ENCODE results near the gene CREB5. TPM values are rescaled to one million over a fixed set of nuclear protein-coding genes. Genes with fewer than 3 reads are reported as not detected.

The CREB5 gene
- total RNA-seq, 2 experiments from 2014 or later = 1.2 to 1.5 TPM

DNA sequence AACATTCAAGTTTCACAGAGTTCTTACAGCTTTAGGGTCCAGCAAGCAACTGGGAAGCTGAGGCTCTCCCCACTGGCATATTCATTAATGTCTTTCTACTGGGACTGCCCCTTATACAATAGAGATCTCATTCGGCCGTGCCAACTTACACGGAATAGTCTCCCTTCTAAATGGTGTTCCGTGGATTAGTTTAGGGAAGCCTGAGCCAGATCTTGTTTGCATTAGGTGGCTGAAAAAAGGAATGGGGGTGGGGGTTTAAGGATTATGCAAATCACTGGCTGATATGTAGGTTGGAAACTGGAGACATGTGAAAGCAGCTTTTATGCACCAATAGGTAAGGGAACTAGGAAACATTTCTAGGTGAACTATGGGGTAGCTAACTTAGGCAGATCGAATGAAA lies 327.5 kb downstream of the CREB5 start:
- intact Hi-C loops (cut with micrococcal nuclease) = no loop called here
- Mint-ChIP-seq H3K9me3 (no peaks in the 10 kb centered on the region), H3K27ac (no peak overlapping the region), H3K27me3 (no peaks in the 10 kb centered on the region), H3K4me1 (ENCODE audit: low read depth) (no peaks in the 10 kb centered on the region), H3K4me3 (no peak overlapping the region), H3K36me3 (ENCODE audit: low read depth) (no peaks in the 10 kb centered on the region)
- ATAC-seq (no peak), DNase-seq (no peak)
- TF ChIP-seq, protein P1, sequence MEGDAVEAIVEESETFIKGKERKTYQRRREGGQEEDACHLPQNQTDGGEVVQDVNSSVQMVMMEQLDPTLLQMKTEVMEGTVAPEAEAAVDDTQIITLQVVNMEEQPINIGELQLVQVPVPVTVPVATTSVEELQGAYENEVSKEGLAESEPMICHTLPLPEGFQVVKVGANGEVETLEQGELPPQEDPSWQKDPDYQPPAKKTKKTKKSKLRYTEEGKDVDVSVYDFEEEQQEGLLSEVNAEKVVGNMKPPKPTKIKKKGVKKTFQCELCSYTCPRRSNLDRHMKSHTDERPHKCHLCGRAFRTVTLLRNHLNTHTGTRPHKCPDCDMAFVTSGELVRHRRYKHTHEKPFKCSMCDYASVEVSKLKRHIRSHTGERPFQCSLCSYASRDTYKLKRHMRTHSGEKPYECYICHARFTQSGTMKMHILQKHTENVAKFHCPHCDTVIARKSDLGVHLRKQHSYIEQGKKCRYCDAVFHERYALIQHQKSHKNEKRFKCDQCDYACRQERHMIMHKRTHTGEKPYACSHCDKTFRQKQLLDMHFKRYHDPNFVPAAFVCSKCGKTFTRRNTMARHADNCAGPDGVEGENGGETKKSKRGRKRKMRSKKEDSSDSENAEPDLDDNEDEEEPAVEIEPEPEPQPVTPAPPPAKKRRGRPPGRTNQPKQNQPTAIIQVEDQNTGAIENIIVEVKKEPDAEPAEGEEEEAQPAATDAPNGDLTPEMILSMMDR (IDR thresholded peaks at IDR 0.05) = no peak
- CTCF ChIA-PET = no interaction called here
- POLR2A ChIA-PET = interaction anchor here (1.1 kb wide), 1 partner anchor 10 kb away, joined by 3 read pairs; no protein-coding TSS in a partner anchor

DNA sequence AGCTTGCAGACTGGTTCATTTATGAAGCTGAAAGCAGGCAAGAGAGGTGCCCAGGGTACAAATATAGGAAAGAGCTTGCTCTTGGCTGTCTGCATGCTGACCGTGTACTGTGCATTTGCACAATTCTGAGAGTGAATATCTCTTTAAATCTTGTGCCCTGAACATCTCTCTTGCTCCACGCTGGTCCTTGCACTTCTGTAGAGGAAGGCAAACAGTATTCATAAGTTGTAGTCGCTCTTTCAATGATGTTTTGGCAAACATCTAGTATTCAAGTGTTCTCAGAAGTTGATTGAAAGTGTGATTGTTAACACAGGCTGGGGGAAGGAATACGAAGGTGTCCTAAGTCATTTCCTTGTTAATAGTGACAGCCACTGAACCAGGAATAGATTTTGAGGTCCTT lies 332.6 kb downstream of the CREB5 start:
- DNase-seq = no peak
- Mint-ChIP-seq H3K36me3 (ENCODE audit: low read depth) (no peaks in the 10 kb centered on the region), H3K27me3 (no peaks in the 10 kb centered on the region), H3K4me3 (no peak overlapping the region), H3K4me1 (ENCODE audit: low read depth) (no peaks in the 10 kb centered on the region), H3K9me3 (no peaks in the 10 kb centered on the region), H3K27ac (no peak overlapping the region)
- TF ChIP-seq, protein P1 (IDR thresholded peaks at IDR 0.05) = no peak
- ChIA-PET POLR2A (no interaction called here), CTCF (no interaction called here)
- intact Hi-C loops (cut with micrococcal nuclease) = no loop called here
- no peak for ATAC-seq

DNA sequence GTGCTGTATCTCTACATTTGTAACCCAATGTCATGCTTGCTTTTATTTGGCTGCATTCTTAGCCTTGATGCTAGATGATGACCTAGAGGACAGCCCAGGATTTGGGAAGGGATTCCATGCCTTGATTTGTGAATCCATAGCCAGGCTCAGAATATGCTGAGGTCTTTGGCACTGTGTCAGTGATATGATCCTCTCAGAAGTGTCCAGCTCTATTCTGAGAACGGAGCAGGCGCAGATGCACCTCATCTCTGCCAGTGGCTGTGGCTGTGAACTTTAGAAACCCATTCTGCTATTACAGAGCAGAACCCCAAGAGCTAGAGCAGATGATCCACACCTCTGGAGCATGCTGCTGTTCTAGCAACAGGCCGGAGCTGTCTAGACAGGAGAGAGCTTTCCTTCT lies 333.0 kb downstream of the CREB5 start:
- no peaks in the 10 kb centered on the region for H3K4me1 Mint-ChIP-seq (ENCODE audit: low read depth)
- no peak overlapping the region for H3K27ac Mint-ChIP-seq
- intact Hi-C loops (cut with micrococcal nuclease) = no loop called here
- TF ChIP-seq, protein P1 (IDR thresholded peaks at IDR 0.05) = no peak
- ChIA-PET POLR2A (no interaction called here), CTCF (no interaction called here)
- no peak overlapping the region for H3K4me3 Mint-ChIP-seq
- no peaks in the 10 kb centered on the region for H3K27me3 Mint-ChIP-seq
- no peaks in the 10 kb centered on the region for H3K9me3 Mint-ChIP-seq
- ATAC-seq (no peak), DNase-seq (no peak)
- no peaks in the 10 kb centered on the region for H3K36me3 Mint-ChIP-seq (ENCODE audit: low read depth)

DNA sequence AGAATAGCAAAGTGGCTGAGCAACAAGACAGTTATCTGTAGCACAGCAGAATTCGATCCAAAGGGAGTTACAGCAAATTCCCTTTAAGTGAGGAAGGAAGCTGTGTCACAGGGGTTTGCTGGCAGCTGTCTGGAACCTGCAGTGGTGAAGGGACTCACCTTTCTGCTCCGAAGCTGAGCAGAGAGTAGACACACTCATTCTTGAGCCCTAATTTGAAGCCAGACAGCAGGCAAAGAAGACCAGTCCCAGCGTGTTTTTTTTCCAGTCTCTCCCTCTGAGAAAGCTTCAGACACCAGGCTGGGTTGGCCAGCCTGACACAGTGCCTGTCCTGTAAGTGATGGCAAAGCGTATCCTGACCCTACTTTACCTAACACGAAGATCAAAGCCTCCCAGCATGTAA lies 335.1 kb downstream of the CREB5 start:
- H3K27me3 Mint-ChIP-seq = no peaks in the 10 kb centered on the region
- H3K9me3 Mint-ChIP-seq = no peaks in the 10 kb centered on the region
- intact Hi-C loops (cut with micrococcal nuclease) = no loop called here
- ATAC-seq (no peak), DNase-seq (no peak)
- CTCF ChIA-PET = no interaction called here
- no peak overlapping the region for H3K4me3 Mint-ChIP-seq
- POLR2A ChIA-PET = no interaction called here
- TF ChIP-seq, protein P1 (IDR thresholded peaks at IDR 0.05) = no peak
- H3K36me3 Mint-ChIP-seq (ENCODE audit: low read depth) = no peaks in the 10 kb centered on the region
- no peaks in the 10 kb centered on the region for H3K4me1 Mint-ChIP-seq (ENCODE audit: low read depth)
- no peak overlapping the region for H3K27ac Mint-ChIP-seq

DNA sequence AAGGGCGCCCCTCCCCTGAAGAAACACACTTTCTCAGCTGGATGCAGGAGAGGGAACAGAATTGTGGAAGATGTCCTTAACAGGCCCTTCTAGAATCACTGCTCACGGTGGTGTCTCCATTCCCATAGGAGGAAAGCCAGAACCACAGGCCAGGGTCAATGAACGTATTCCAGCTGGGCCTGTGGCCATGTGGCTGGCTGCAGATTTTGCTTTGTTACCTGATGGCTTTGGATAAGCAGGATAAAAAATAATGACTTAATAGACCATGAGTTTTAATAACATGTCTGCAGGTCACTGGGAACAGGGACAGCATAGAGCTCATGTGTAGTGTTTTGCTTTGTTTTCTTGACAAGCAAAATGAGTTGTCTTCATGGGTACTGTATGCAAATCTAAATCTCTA lies 335.5 kb downstream of the CREB5 start:
- H3K4me1 Mint-ChIP-seq (ENCODE audit: low read depth) = no peaks in the 10 kb centered on the region
- TF ChIP-seq, protein P1 (IDR thresholded peaks at IDR 0.05) = no peak
- DNase-seq = no peak
- H3K27ac Mint-ChIP-seq = no peak overlapping the region
- no peak overlapping the region for H3K4me3 Mint-ChIP-seq
- H3K27me3 Mint-ChIP-seq = no peaks in the 10 kb centered on the region
- POLR2A ChIA-PET = no interaction called here
- H3K36me3 Mint-ChIP-seq (ENCODE audit: low read depth) = no peaks in the 10 kb centered on the region
- no peak for ATAC-seq
- CTCF ChIA-PET = no interaction called here
- intact Hi-C loops (cut with micrococcal nuclease) = no loop called here
- H3K9me3 Mint-ChIP-seq = no peaks in the 10 kb centered on the region
